ENCODE results near the gene POTEI. TPM values are rescaled to one million over a fixed set of nuclear protein-coding genes. Genes with fewer than 3 reads are reported as not detected.
"Not testable (repeated sequence)": the region's sequence is repeated elsewhere in the genome, so short reads cannot be mapped to it uniquely, and the experiment has no call there.

POTEI gene
- total RNA-seq, 1 donor from 2014 or later = 2.4 TPM

- H2AFZ ChIP-seq (replicated peaks); H3K4me3 Mint-ChIP-seq; H3K9me3 ChIP-seq (ENCODE audit: low read depth); H3F3A ChIP-seq (ENCODE audit: low read depth); H3K9ac ChIP-seq; H3K27ac Mint-ChIP-seq; H3K27me3 ChIP-seq; H3K79me2 ChIP-seq (ENCODE audit: low read depth); H3K9me3 Mint-ChIP-seq; H3K36me3 ChIP-seq; H3K4me2 ChIP-seq; H3K27me3 Mint-ChIP-seq (ENCODE audit: insufficient read depth, low read depth); H3K4me1 ChIP-seq; H3K36me3 Mint-ChIP-seq; H4K20me1 ChIP-seq (ENCODE audit: low read depth); H3K4me1 Mint-ChIP-seq; DNase-seq (ENCODE audit: low spot score); H3K27ac ChIP-seq; H3K4me3 ChIP-seq: not testable (repeated sequence)
These were observed 11.9 kb upstream of the POTEI start, which contains the start of gene CFC1B for GRCh38 chr2:130520992-130521391. Gene CFC1B (plus strand): TSS chr2:130521222. CDS start chr2:130521485, 263 bp downstream.

DNA sequence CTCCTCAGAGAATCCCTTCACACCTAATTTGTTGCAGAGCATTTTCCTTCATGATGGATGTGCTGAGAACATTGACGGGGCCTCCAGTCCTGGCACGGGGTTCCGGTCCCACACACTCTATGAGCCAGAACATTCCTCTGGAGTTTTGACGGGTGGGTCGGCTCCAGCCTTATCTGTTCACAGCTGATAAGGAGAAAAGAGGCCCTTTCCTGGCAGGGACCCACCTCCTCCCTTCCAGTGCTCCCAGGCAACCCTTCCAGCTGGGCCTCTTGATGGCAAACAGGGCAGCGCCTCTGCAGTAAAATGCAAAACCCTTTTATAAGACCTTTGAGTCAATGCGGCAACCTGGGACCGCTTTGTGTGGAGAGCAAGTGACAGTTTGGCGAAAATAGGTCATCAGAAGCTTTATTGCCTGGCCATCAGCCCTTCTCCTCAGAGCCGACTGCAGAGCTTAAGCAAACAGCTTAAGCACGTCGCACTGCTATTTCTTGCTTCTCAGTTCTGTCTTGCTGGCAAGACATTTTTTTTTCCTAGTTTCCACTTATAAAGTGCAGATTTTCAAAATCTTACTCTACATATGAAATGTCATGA lies 9.5 kb upstream of the POTEI start:
- not testable (repeated sequence) for H3K9me3 ChIP-seq (ENCODE audit: low read depth); H3K9me3 Mint-ChIP-seq; H3K4me1 ChIP-seq; H3K4me1 Mint-ChIP-seq; H3K79me2 ChIP-seq (ENCODE audit: low read depth); H3K36me3 ChIP-seq; H4K20me1 ChIP-seq (ENCODE audit: low read depth); H3K4me3 ChIP-seq; H3K27me3 ChIP-seq; H3K36me3 Mint-ChIP-seq; H3K27ac ChIP-seq; H3K27me3 Mint-ChIP-seq (ENCODE audit: insufficient read depth, low read depth); H3K4me3 Mint-ChIP-seq; H3K9ac ChIP-seq; DNase-seq (ENCODE audit: low spot score); H3K27ac Mint-ChIP-seq; H2AFZ ChIP-seq (replicated peaks); H3F3A ChIP-seq (ENCODE audit: low read depth); H3K4me2 ChIP-seq

DNA sequence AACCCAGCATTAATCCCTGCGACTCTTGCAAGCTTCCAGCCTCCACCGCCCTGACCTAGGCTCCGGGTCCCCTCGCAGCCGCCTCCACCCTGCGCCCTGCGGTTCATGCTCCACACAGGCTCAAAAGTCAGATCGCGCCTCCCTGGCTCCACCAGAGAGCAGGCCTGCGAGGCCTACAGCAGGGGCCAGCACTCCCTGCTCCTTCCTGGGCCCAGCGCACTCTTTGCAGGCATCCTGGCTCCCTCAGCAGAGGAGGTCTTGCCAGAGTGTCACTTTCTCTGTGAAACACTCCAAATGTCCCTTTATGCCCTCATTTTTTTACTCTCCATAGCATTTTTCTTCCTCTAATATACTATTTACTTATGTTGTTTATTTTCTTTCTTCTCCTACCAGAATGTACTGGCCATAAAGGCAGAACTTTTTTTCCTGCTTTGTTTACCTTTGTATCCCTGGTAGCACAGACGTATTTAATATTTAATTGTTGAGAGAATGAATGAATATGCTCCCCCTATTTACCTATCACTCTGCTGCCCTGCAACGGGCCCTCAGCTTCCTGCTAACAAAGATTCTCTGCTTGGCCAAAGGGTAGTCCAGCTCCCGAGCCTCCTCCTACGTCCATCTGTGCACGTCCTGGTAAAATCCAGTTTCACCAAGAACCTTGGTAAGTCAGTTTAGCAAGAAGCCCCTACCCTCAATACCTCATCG lies 2.8 kb upstream of the POTEI start:
- DNase-seq (ENCODE audit: low spot score); H3K27me3 Mint-ChIP-seq (ENCODE audit: insufficient read depth, low read depth); H3K9me3 ChIP-seq (ENCODE audit: low read depth); H3K4me1 Mint-ChIP-seq; H3K36me3 ChIP-seq; H3K9me3 Mint-ChIP-seq; H3K9ac ChIP-seq; H3K27ac Mint-ChIP-seq; H3K27ac ChIP-seq; H2AFZ ChIP-seq (replicated peaks); H3K79me2 ChIP-seq (ENCODE audit: low read depth); H3K4me2 ChIP-seq; H3K27me3 ChIP-seq; H3K4me3 ChIP-seq; H4K20me1 ChIP-seq (ENCODE audit: low read depth); H3F3A ChIP-seq (ENCODE audit: low read depth); H3K4me1 ChIP-seq; H3K4me3 Mint-ChIP-seq; H3K36me3 Mint-ChIP-seq: not testable (repeated sequence)

DNA sequence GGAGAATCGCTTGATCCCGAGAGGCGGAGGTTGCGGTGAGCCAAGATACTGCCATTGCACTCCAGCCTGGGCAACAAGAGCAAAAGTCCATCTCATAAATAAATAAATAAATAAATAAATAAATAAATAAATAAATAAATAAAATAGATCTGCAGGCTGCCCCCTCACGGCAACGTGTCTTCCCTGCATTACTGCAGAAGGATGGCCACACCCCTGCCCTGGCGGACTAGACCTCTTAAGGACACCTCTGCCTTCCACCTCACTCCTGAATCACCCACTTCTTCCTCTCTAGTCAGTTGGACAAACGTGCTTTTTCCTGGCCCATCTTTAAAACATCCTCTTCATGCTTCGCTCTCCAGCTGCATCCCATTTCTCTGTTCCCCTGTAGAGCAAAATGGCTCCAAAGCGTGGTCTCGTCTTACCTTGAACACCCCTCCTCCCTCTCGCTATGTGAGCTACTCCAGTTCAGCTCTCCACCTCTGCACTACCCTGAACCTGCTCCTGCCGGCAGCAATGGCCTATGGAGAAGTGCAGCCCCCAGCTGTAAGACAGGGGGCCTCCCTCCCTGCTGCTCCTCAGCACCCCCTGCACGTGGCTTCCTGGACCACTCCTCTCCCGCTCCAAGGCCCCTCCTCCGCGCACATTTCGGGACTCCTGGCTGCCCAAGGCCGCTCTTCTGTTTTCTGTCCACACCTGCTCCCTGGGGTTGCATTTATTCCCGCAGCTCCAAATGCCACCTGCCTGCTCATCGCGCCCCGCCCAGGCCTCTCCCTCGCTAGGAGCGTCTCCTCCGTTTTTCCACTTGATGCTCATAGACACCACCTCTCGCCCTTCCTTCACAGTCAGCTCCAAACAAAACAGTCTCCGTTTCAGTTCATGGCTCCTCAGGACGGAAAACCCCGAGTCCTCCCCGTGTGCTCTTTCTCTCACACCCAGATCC lies 1.9 kb upstream of the POTEI start:
- not testable (repeated sequence) for H3K79me2 ChIP-seq (ENCODE audit: low read depth); H3K27me3 ChIP-seq; H4K20me1 ChIP-seq (ENCODE audit: low read depth); H3K4me3 ChIP-seq; H3K27me3 Mint-ChIP-seq (ENCODE audit: insufficient read depth, low read depth); H2AFZ ChIP-seq (replicated peaks); H3K4me3 Mint-ChIP-seq; H3K36me3 Mint-ChIP-seq; H3K4me1 ChIP-seq; H3K4me2 ChIP-seq; H3F3A ChIP-seq (ENCODE audit: low read depth); H3K27ac ChIP-seq; H3K9me3 ChIP-seq (ENCODE audit: low read depth); DNase-seq (ENCODE audit: low spot score); H3K27ac Mint-ChIP-seq; H3K9ac ChIP-seq; H3K9me3 Mint-ChIP-seq; H3K36me3 ChIP-seq; H3K4me1 Mint-ChIP-seq

DNA sequence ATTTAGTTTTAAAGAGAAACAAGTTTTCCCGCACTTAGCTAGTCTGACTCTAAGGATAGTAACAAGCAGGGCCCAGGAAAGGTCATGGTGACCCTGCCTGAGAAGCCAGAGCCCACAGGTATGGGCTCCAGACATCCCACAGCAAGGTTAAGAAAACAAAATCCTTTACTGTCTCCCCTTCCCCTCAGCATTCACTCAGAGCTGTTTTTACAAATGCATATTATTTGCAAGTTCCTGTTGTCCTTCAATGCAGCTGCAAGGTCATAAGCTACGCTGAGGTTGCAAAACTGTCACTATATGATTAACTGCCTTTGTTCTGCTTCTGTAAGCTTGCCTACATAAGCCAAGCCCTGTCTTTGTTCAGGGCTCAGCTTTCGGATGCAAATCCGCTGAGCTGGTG lies 18.1 kb downstream of the POTEI start:
- H3K79me2 ChIP-seq (ENCODE audit: low read depth) = not testable (repeated sequence)

GRCh38 chr2:130455413-130455812 lies 53.7 kb downstream of the POTEI start:
- H3K27ac ChIP-seq; H3K9me3 Mint-ChIP-seq; DNase-seq (ENCODE audit: low spot score); H3K4me2 ChIP-seq; H3K9ac ChIP-seq; H2AFZ ChIP-seq (replicated peaks); H3K36me3 Mint-ChIP-seq; H3K27me3 Mint-ChIP-seq (ENCODE audit: insufficient read depth, low read depth); H3K27ac Mint-ChIP-seq; H3K9me3 ChIP-seq (ENCODE audit: low read depth); H3F3A ChIP-seq (ENCODE audit: low read depth); H3K4me3 Mint-ChIP-seq; H4K20me1 ChIP-seq (ENCODE audit: low read depth); H3K4me3 ChIP-seq; H3K27me3 ChIP-seq; H3K36me3 ChIP-seq; H3K4me1 ChIP-seq; H3K79me2 ChIP-seq (ENCODE audit: low read depth); H3K4me1 Mint-ChIP-seq: not testable (repeated sequence)

More for the DNA sequence above, 18.1 kb downstream of the POTEI start:
- H4K20me1 ChIP-seq (ENCODE audit: low read depth); H3K27ac Mint-ChIP-seq; H3K9me3 ChIP-seq (ENCODE audit: low read depth); H3K27ac ChIP-seq; H2AFZ ChIP-seq (replicated peaks); H3K4me2 ChIP-seq; H3K4me3 Mint-ChIP-seq; H3F3A ChIP-seq (ENCODE audit: low read depth); H3K36me3 Mint-ChIP-seq; H3K36me3 ChIP-seq; H3K27me3 ChIP-seq; H3K9me3 Mint-ChIP-seq; H3K4me1 Mint-ChIP-seq; H3K27me3 Mint-ChIP-seq (ENCODE audit: insufficient read depth, low read depth); DNase-seq (ENCODE audit: low spot score); H3K9ac ChIP-seq; H3K4me1 ChIP-seq; H3K4me3 ChIP-seq: not testable (repeated sequence)
